Spleen (tissue), 7 donors: ENCODE results near the gene PIR.

Experiments used
- POLR2A ChIP-seq, 3 donors: fragments of 450-650 bp; IDR thresholded peaks; one replicate each; pipeline ENCODE4 v1.5.1; 2017; ENCODE audit warnings: antibody characterized with exemption in 3 of 3, mild to moderate bottlenecking in 1 of 3
- TF ChIP-seq, protein P1 (sequence below), 11 experiments: fragments of 200-600 bp in 7 of 11; fragments of 450-650 bp in 4 of 11; sonication (generic) in 4 of 11; IDR thresholded peaks in 8 of 11; conservative IDR thresholded peaks in 3 of 11; 1 replicate in 7 of 11; 2 replicates in 4 of 11; pipeline versions ENCODE4 v1.4.0 to v1.8.0; 2016 to 2021; ENCODE audit warnings: antibody characterized with exemption in 11 of 11, inconsistent platforms in 4 of 11, mild to moderate bottlenecking in 1 of 11
- donor health status: DM: no; HTN: no; CAD: no; lungs with moderate emphysema.
- donor health status: DM: no; HTN: no; CAD: no.
- donor health status: DM: no; HTN: no; CAD: no.

DNA sequence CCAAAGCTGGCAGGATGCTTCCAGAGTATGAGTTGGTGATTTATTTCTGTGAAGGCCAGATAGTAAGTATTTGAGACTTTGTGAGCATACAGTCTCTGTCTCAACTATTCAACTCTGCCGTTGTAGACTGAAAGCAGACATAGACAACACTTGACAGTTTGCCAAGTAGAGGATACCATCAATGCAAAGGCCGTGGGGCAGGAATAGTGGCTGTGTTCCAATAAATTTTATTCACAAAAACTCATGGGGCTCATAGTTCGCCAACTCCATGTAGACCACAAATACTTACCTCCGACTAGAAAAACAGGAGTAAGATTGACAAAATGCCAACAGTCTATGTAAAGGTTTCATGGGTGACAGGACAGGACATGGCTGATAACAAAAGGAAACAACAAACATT is 3.7 kb upstream of the PIR start:
- TF ChIP-seq, protein P1, sequence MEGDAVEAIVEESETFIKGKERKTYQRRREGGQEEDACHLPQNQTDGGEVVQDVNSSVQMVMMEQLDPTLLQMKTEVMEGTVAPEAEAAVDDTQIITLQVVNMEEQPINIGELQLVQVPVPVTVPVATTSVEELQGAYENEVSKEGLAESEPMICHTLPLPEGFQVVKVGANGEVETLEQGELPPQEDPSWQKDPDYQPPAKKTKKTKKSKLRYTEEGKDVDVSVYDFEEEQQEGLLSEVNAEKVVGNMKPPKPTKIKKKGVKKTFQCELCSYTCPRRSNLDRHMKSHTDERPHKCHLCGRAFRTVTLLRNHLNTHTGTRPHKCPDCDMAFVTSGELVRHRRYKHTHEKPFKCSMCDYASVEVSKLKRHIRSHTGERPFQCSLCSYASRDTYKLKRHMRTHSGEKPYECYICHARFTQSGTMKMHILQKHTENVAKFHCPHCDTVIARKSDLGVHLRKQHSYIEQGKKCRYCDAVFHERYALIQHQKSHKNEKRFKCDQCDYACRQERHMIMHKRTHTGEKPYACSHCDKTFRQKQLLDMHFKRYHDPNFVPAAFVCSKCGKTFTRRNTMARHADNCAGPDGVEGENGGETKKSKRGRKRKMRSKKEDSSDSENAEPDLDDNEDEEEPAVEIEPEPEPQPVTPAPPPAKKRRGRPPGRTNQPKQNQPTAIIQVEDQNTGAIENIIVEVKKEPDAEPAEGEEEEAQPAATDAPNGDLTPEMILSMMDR (IDR thresholded peaks at IDR 0.05 in 8 of 11, conservative IDR thresholded peaks at IDR 0.05 in 3 of 11) = no peak
- TF ChIP-seq POLR2A (IDR thresholded peaks at IDR 0.05) = no peak
